ENCODE data around the gene ANTXR1. TPM values are rescaled to one million over a fixed set of nuclear protein-coding genes. Genes with fewer than 3 reads are reported as not detected.

The ANTXR1 gene
- total and polyA plus RNA-seq, 2 of the 8 experiments (the other 6 are each of a cell fraction or from before 2014, with no cell fraction given): 15.8 to 44.3 TPM

DNA sequence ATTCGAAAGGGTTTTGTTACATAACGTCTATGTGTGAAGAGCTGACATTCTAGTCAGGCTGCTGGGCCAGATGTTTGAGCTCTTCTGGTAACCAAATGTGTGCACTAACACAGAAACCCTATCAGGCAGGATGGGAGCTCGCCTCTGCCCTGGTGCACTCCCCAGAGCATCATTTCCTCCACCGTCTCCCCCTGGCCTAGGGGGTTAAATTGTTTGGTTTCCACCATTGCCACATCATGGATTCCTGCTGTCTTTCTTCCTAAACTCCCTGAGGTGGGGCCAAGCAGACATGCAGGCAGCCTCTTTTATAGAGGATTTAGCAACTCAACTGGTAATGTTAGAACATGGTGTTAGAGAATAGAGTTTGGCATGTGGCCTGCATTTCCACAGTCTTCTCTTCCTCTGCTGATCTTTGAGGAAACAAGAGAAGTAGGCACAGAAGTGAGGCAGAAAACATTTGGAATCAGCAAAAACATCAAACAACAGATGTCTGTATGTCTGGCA, 87.3 kb downstream of the ANTXR1 start (continued):
- TF ChIP-seq, protein P1, sequence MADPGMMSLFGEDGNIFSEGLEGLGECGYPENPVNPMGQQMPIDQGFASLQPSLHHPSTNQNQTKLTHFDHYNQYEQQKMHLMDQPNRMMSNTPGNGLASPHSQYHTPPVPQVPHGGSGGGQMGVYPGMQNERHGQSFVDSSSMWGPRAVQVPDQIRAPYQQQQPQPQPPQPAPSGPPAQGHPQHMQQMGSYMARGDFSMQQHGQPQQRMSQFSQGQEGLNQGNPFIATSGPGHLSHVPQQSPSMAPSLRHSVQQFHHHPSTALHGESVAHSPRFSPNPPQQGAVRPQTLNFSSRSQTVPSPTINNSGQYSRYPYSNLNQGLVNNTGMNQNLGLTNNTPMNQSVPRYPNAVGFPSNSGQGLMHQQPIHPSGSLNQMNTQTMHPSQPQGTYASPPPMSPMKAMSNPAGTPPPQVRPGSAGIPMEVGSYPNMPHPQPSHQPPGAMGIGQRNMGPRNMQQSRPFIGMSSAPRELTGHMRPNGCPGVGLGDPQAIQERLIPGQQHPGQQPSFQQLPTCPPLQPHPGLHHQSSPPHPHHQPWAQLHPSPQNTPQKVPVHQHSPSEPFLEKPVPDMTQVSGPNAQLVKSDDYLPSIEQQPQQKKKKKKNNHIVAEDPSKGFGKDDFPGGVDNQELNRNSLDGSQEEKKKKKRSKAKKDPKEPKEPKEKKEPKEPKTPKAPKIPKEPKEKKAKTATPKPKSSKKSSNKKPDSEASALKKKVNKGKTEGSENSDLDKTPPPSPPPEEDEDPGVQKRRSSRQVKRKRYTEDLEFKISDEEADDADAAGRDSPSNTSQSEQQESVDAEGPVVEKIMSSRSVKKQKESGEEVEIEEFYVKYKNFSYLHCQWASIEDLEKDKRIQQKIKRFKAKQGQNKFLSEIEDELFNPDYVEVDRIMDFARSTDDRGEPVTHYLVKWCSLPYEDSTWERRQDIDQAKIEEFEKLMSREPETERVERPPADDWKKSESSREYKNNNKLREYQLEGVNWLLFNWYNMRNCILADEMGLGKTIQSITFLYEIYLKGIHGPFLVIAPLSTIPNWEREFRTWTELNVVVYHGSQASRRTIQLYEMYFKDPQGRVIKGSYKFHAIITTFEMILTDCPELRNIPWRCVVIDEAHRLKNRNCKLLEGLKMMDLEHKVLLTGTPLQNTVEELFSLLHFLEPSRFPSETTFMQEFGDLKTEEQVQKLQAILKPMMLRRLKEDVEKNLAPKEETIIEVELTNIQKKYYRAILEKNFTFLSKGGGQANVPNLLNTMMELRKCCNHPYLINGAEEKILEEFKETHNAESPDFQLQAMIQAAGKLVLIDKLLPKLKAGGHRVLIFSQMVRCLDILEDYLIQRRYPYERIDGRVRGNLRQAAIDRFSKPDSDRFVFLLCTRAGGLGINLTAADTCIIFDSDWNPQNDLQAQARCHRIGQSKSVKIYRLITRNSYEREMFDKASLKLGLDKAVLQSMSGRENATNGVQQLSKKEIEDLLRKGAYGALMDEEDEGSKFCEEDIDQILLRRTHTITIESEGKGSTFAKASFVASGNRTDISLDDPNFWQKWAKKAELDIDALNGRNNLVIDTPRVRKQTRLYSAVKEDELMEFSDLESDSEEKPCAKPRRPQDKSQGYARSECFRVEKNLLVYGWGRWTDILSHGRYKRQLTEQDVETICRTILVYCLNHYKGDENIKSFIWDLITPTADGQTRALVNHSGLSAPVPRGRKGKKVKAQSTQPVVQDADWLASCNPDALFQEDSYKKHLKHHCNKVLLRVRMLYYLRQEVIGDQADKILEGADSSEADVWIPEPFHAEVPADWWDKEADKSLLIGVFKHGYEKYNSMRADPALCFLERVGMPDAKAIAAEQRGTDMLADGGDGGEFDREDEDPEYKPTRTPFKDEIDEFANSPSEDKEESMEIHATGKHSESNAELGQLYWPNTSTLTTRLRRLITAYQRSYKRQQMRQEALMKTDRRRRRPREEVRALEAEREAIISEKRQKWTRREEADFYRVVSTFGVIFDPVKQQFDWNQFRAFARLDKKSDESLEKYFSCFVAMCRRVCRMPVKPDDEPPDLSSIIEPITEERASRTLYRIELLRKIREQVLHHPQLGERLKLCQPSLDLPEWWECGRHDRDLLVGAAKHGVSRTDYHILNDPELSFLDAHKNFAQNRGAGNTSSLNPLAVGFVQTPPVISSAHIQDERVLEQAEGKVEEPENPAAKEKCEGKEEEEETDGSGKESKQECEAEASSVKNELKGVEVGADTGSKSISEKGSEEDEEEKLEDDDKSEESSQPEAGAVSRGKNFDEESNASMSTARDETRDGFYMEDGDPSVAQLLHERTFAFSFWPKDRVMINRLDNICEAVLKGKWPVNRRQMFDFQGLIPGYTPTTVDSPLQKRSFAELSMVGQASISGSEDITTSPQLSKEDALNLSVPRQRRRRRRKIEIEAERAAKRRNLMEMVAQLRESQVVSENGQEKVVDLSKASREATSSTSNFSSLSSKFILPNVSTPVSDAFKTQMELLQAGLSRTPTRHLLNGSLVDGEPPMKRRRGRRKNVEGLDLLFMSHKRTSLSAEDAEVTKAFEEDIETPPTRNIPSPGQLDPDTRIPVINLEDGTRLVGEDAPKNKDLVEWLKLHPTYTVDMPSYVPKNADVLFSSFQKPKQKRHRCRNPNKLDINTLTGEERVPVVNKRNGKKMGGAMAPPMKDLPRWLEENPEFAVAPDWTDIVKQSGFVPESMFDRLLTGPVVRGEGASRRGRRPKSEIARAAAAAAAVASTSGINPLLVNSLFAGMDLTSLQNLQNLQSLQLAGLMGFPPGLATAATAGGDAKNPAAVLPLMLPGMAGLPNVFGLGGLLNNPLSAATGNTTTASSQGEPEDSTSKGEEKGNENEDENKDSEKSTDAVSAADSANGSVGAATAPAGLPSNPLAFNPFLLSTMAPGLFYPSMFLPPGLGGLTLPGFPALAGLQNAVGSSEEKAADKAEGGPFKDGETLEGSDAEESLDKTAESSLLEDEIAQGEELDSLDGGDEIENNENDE (IDR thresholded peaks at IDR 0.05; ENCODE audit: insufficient replicate concordance, low read length): no peak
- no peak for TF ChIP-seq NANOG (IDR thresholded peaks at IDR 0.05; ENCODE audit: insufficient read depth, low read depth, low read length, poor library complexity, severe bottlenecking)
- TF ChIP-seq CTBP2 (IDR thresholded peaks at IDR 0.05; ENCODE audit: borderline replicate concordance, insufficient read depth, insufficient read length, low read length): no peak
- TF ChIP-seq POU5F1 (IDR thresholded peaks at IDR 0.05; ENCODE audit: low read depth, low read length): no peak
- TF ChIP-seq, protein P2, sequence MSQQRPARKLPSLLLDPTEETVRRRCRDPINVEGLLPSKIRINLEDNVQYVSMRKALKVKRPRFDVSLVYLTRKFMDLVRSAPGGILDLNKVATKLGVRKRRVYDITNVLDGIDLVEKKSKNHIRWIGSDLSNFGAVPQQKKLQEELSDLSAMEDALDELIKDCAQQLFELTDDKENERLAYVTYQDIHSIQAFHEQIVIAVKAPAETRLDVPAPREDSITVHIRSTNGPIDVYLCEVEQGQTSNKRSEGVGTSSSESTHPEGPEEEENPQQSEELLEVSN (IDR thresholded peaks at IDR 0.05): no peak
- TF ChIP-seq SIX5 (IDR thresholded peaks at IDR 0.05; ENCODE audit: low read depth, low read length): no peak
- no peak for TF ChIP-seq HDAC2 (IDR thresholded peaks at IDR 0.05; ENCODE audit: borderline replicate concordance in 1 of 2, low read depth in 2 of 2, low read length in 2 of 2)
- TF ChIP-seq JUND (IDR thresholded peaks at IDR 0.05; ENCODE audit: low read length): no peak
- TF ChIP-seq RAD21 (IDR thresholded peaks at IDR 0.05 in 1 of 2, conservative IDR thresholded peaks at IDR 0.05 in 1 of 2; ENCODE audit: low read depth in 2 of 2, low read length in 2 of 2): no peak

Data from H1 (cell line).